HG03571 (cell line): ENCODE data around the gene COLEC12.

Experiments used
- ATAC-seq: cut with Tn5 transposase; IDR thresholded peaks from one replicate; pipeline ENCODE4 v1.9.1; 2021; ENCODE audit not compliant: unreplicated experiment

The COLEC12 gene

GRCh38 chr18:448116-448790 is 52.2 kb downstream of the COLEC12 start:
- no peak for ATAC-seq

DNA sequence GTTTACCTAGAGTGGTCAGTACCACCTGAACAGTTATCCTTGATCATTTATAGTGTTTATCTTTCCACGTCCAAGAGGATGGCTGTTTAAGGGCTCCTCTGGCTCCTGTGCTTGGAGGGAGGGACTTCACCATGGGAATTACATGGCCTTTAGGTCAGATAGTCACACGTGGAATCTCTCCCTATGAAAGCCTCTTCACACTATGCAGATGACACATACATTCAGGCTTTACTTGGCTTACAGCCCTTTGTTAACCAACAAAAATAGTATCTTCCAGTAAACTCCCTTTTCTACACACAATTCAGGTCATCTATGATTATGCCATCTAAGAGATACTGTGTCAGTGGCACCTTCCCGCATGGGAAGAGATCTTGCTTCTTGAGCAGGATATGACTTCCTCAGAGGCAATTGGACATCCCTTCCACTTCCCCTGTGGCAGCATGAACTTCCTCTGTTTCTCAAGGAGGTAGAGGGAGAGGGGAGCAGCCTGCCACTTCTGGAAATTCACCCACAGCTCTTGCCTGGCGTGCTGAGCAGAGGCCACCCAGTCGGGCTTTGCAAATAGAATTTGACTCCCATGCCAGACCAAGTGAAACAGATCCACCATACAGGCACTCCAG is 53.5 kb downstream of the COLEC12 start:
- no peak for ATAC-seq

- no peak for ATAC-seq
Observed at GRCh38 chr18:445055-445454, 55.4 kb downstream of the COLEC12 start.

- ATAC-seq: no peak
Observed at GRCh38 chr18:438571-438970, 61.9 kb downstream of the COLEC12 start.

GRCh38 chr18:435940-436339 is 64.6 kb downstream of the COLEC12 start:
- ATAC-seq: no peak

DNA sequence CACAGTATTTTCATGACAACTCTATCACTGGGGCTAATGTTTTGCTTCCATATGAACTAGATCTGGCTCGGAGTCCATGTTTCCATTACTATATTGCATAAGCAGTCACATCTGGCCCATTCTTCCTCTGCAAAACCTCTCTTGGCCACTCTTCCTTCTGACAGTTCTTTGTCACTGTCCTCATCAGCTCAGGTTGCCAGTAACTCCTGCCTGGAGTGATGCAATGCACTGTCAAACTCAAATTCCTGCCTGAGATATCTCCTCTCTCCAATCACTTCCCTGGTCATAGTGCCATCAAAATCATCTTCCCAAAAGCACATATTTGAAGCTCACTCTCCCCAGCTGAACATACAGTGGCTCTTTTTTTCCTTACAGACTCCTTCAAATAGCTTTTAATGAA is 66.1 kb downstream of the COLEC12 start:
- ATAC-seq: no peak

GRCh38 chr18:433960-434359 is 66.5 kb downstream of the COLEC12 start:
- no peak for ATAC-seq

- ATAC-seq: no peak
Observed at GRCh38 chr18:433298-433697, 67.2 kb downstream of the COLEC12 start.

DNA sequence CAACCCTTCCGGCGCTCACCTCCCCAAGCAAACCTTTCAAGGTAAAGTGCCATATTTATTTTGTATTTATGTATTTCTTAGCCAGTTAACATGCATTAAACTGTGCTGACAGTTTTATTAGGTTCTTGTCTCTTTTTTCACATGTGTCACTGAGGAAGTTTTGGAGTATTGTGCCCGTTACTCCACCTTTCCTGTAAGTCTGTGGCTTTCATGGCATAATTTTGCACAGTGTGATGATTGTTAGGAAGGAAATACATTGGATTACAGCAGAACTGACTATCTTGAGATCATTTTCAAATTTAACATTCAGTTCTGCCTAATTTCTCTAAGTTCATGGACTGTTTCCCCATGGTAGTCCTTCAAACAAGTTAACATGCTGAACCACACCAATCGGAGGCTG is 67.7 kb downstream of the COLEC12 start:
- no peak for ATAC-seq

DNA sequence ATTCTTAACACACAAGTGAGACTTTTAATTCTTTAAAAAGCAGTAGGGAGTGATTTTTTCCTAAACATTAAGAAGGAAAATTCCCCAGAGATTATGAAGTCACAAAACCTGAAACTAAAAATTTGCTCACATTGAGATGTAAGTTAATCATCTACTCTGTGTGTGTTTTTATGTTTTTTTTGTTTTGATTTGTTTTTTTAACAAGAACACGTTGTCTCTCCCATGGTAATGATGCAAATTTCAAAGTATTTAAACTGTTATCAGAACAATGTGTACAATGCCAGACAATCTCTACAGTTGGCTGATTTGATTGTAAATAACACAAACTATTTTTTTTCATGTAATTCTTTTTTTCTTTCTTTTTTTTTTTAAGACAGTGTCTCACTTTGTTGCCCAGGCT is 71.5 kb downstream of the COLEC12 start:
- no peak for ATAC-seq

- ATAC-seq: no peak
Observed at GRCh38 chr18:427005-427404, 73.5 kb downstream of the COLEC12 start.

- ATAC-seq: no peak
Observed at GRCh38 chr18:425106-425745, 75.3 kb downstream of the COLEC12 start.

DNA sequence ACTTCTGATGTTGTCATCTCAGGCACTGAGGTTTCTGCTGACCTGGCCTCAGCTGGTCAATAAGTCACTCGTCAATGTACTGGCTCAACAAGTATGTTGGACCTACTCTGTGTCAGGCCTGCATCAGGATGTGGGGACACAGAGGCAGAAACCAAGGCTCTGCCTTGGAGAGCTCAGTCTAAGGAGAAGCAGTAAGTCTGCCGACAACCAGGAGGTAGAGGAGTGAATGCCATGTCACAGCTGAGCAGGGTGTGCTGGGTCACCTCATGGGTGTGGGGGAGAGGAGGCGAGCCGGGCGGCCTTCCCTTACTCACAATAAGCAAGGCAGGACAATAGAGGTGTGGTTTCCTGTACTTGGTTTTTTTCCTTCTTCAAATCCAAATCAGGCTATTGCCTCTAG is 75.8 kb downstream of the COLEC12 start:
- ATAC-seq: no peak

- no peak for ATAC-seq
Observed at GRCh38 chr18:424071-424661, 76.3 kb downstream of the COLEC12 start.

- ATAC-seq: no peak
Observed at GRCh38 chr18:422966-423365, 77.5 kb downstream of the COLEC12 start.

GRCh38 chr18:421247-422155 is 79.0 kb downstream of the COLEC12 start:
- no peak for ATAC-seq

GRCh38 chr18:420661-421246 is 79.7 kb downstream of the COLEC12 start:
- no peak for ATAC-seq

DNA sequence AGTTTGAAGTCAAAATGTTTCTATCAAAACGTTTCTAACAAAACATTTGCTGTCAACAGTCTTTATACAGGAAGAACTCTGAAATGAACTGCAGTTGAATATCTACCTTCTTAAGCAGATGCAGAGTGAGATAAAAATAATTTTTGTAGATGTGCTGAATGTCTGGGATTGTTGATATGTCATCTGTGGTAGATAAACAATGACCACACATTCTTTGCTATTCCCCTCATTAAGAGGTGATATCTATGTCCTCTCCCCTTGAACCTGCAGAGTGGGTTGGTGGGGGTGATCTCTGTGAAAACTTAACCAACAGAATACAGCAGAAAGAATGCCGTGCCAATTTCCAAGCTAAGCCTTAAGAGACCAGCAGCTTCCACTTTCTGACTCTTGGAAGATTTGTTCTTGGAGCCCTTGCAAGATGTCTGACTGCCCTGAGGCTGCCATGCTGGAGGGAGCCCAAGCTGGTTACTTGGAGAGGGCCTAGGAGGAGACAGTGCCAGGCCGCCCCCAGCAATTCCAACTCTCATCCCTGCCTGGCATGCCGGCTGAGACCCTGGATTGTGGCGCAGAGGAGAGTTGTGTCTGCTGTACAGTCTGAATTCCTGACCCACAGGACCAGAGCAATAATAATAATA is 80.8 kb downstream of the COLEC12 start:
- ATAC-seq: no peak

- no peak for ATAC-seq
Observed at GRCh38 chr18:417495-417894, 83.0 kb downstream of the COLEC12 start.

DNA sequence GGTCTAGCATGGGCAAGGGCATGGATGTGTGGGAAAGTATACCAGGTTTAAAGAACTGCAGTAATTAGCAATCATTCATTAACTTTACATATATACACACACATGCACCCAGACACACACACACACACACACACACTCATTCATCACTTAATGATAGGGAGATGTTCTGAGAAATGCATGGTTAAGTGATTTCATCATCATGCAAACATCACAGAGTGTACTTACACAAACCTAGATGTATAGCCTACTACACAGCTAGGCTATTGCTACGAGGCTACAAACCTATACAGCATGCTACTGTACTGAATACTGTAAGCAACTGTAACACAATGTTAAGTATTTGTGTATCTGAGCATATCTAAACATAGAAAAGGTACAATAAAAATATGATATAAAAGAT is 83.6 kb downstream of the COLEC12 start:
- no peak for ATAC-seq
